ENCODE data around the gene QRFP.
A peak's percentile ranks its signal among the peaks of the same experiment; 100 is the strongest.

Gene QRFP

GRCh38 chr9:130919559-130920145 lies 23.0 kb upstream of the QRFP start:
- TF ChIP-seq EGR1 (IDR thresholded peaks at IDR 0.05): no peak

DNA sequence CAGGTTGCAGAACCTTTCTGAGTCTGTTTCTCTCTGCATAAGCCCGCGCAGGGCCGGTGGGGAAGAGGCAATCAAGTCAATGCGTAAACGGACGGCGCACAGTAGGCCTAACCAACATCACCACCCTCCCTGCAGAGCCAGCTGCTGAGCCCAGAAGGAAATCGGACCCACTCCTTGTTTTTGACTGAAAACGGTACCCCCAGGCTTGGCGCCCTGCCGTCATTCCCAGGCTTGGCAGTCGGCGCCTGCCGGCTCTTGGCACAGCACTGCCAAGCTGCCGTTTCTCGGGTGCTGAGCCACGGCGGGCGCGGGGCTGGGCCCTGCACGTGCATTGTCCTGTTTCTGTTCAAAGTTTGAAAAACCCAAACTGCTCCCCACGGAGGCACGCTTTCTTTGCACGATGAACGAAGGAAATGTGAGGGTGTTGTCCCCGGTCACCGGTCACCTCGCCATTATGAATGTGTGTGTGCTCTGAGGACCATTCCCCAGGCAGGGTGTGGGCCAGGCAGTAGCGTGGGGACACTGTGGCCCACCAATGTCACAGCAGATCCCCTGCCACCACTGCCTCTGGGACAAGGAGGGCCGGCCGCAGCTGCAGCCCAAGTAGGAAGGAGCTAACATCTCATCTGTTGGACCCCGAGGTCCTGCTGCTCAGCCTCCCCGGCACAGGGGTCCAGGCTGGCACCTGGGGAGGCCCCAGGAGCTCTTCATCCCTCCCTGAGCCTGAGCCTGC lies 22.4 kb upstream of the QRFP start:
- TF ChIP-seq CEBPB (IDR thresholded peaks at IDR 0.05): no peak
- TF ChIP-seq TAF1 (IDR thresholded peaks at IDR 0.05; ENCODE audit: low read depth): no peak
- TF ChIP-seq, protein P1, sequence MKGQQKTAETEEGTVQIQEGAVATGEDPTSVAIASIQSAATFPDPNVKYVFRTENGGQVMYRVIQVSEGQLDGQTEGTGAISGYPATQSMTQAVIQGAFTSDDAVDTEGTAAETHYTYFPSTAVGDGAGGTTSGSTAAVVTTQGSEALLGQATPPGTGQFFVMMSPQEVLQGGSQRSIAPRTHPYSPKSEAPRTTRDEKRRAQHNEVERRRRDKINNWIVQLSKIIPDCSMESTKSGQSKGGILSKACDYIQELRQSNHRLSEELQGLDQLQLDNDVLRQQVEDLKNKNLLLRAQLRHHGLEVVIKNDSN (IDR thresholded peaks at IDR 0.05): no peak; the same call in 1 of the 2 replicates
- no peak for TF ChIP-seq NFIC (IDR thresholded peaks at IDR 0.05)
- no peak for TF ChIP-seq CREB1 (IDR thresholded peaks at IDR 0.05; ENCODE audit: low read depth)
- no peak for TF ChIP-seq FOXM1 (IDR thresholded peaks at IDR 0.05; ENCODE audit: borderline replicate concordance, low read depth)
- TF ChIP-seq EP300 (IDR thresholded peaks at IDR 0.05; ENCODE audit: borderline replicate concordance): no peak
- TF ChIP-seq, protein P2, sequence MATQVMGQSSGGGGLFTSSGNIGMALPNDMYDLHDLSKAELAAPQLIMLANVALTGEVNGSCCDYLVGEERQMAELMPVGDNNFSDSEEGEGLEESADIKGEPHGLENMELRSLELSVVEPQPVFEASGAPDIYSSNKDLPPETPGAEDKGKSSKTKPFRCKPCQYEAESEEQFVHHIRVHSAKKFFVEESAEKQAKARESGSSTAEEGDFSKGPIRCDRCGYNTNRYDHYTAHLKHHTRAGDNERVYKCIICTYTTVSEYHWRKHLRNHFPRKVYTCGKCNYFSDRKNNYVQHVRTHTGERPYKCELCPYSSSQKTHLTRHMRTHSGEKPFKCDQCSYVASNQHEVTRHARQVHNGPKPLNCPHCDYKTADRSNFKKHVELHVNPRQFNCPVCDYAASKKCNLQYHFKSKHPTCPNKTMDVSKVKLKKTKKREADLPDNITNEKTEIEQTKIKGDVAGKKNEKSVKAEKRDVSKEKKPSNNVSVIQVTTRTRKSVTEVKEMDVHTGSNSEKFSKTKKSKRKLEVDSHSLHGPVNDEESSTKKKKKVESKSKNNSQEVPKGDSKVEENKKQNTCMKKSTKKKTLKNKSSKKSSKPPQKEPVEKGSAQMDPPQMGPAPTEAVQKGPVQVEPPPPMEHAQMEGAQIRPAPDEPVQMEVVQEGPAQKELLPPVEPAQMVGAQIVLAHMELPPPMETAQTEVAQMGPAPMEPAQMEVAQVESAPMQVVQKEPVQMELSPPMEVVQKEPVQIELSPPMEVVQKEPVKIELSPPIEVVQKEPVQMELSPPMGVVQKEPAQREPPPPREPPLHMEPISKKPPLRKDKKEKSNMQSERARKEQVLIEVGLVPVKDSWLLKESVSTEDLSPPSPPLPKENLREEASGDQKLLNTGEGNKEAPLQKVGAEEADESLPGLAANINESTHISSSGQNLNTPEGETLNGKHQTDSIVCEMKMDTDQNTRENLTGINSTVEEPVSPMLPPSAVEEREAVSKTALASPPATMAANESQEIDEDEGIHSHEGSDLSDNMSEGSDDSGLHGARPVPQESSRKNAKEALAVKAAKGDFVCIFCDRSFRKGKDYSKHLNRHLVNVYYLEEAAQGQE (IDR thresholded peaks at IDR 0.05; ENCODE audit: low read depth): no peak
- TF ChIP-seq YY1 (IDR thresholded peaks at IDR 0.05; ENCODE audit: low read depth): no peak
- TF ChIP-seq EGR1 (IDR thresholded peaks at IDR 0.05): no peak
- no peak for TF ChIP-seq ZBTB7A (IDR thresholded peaks at IDR 0.05; ENCODE audit: low read depth)

- no peak for TF ChIP-seq EP300 (IDR thresholded peaks at IDR 0.05; ENCODE audit: borderline replicate concordance)
- TF ChIP-seq ZBTB7A (IDR thresholded peaks at IDR 0.05; ENCODE audit: low read depth): no peak
- TF ChIP-seq MAX (IDR thresholded peaks at IDR 0.05): no peak
- no peak for TF ChIP-seq TEAD4 (IDR thresholded peaks at IDR 0.05)
- TF ChIP-seq TAF1 (IDR thresholded peaks at IDR 0.05; ENCODE audit: low read depth): no peak
- TF ChIP-seq, protein P1 (IDR thresholded peaks at IDR 0.05): peak; percentile 63; the same call in 1 of the 2 replicates
These were observed 21.7 kb upstream of the QRFP start for GRCh38 chr9:130918101-130918825.

- no peak for TF ChIP-seq CREB1 (IDR thresholded peaks at IDR 0.05; ENCODE audit: low read depth)
- no peak for TF ChIP-seq FOXM1 (IDR thresholded peaks at IDR 0.05; ENCODE audit: borderline replicate concordance, low read depth)
- no peak for TF ChIP-seq CEBPB (IDR thresholded peaks at IDR 0.05)
- TF ChIP-seq RAD21 (IDR thresholded peaks at IDR 0.05; ENCODE audit: low read depth): no peak
- TF ChIP-seq, protein P2 (IDR thresholded peaks at IDR 0.05; ENCODE audit: low read depth): no peak
- TF ChIP-seq MAX (IDR thresholded peaks at IDR 0.05): no peak
- no peak for TF ChIP-seq EGR1 (IDR thresholded peaks at IDR 0.05)
- TF ChIP-seq TEAD4 (IDR thresholded peaks at IDR 0.05): no peak
- TF ChIP-seq TAF1 (IDR thresholded peaks at IDR 0.05; ENCODE audit: low read depth): no peak
- TF ChIP-seq YY1 (IDR thresholded peaks at IDR 0.05; ENCODE audit: low read depth): no peak
- no peak for TF ChIP-seq ZBTB7A (IDR thresholded peaks at IDR 0.05; ENCODE audit: low read depth)
- TF ChIP-seq NFIC (IDR thresholded peaks at IDR 0.05): no peak
- TF ChIP-seq TCF12 (IDR thresholded peaks at IDR 0.05; ENCODE audit: low read depth): no peak
- no peak for TF ChIP-seq EP300 (IDR thresholded peaks at IDR 0.05; ENCODE audit: borderline replicate concordance)
- TF ChIP-seq, protein P1 (IDR thresholded peaks at IDR 0.05): no peak
These were observed 20.8 kb upstream of the QRFP start for GRCh38 chr9:130917168-130917960.

- TF ChIP-seq, protein P2 (IDR thresholded peaks at IDR 0.05; ENCODE audit: low read depth): no peak
- TF ChIP-seq RAD21 (IDR thresholded peaks at IDR 0.05; ENCODE audit: low read depth) (no peak), CEBPB (IDR thresholded peaks at IDR 0.05) (no peak), TEAD4 (IDR thresholded peaks at IDR 0.05) (no peak), NFIC (IDR thresholded peaks at IDR 0.05) (no peak), EP300 (IDR thresholded peaks at IDR 0.05; ENCODE audit: borderline replicate concordance) (no peak), YY1 (IDR thresholded peaks at IDR 0.05; ENCODE audit: low read depth) (no peak), FOXM1 (IDR thresholded peaks at IDR 0.05; ENCODE audit: borderline replicate concordance, low read depth) (no peak), EGR1 (IDR thresholded peaks at IDR 0.05) (no peak), TCF12 (IDR thresholded peaks at IDR 0.05; ENCODE audit: low read depth) (no peak), CREB1 (IDR thresholded peaks at IDR 0.05; ENCODE audit: low read depth) (no peak), TAF1 (IDR thresholded peaks at IDR 0.05; ENCODE audit: low read depth) (no peak), ZBTB7A (IDR thresholded peaks at IDR 0.05; ENCODE audit: low read depth) (no peak), MAX (IDR thresholded peaks at IDR 0.05) (no peak)
- TF ChIP-seq, protein P1 (IDR thresholded peaks at IDR 0.05): no peak
These were observed 18.5 kb upstream of the QRFP start for GRCh38 chr9:130915096-130915447.
